OCI-LY7 (cell line): Measurements from ENCODE around the gene ANAPC15. TPM values are rescaled to one million over a fixed set of nuclear protein-coding genes. Genes with fewer than 3 reads are reported as not detected.
A peak's percentile ranks its signal among the peaks of the same experiment; 100 is the strongest.

Experiments used
- Bru-seq: library from RNA; stranded (reverse); fragments of 400-500 nt; gene quantifications from one replicate; lab custom pipeline; 2021; lab: Mats Ljungman, UMichigan
- BruChase-seq, 2 experiments: library from RNA; stranded (reverse); fragments of 400-500 nt; gene quantifications; one replicate each; lab custom pipeline; 2021; lab: Mats Ljungman, UMichigan
- BruUV-seq: library from RNA; stranded (reverse); fragments of 400-500 nt; replicated peaks from 2 replicates; lab custom pipeline; 2021; lab: Mats Ljungman, UMichigan
- CTCF ChIA-PET: fragments of 300-600 bp; sonication (Branson Sonifier 250); formaldehyde crosslinking; loops from one replicate; lab custom pipeline; 2022; ENCODE audit warnings: antibody characterized with exemption; ENCODE audit not compliant: unreplicated experiment; lab: Charles Lee
- POLR2A ChIA-PET: fragments of 300-600 bp; sonication (Branson Sonifier 250); formaldehyde crosslinking; loops from one replicate; lab custom pipeline; 2022; ENCODE audit warnings: antibody characterized with exemption; lab: Charles Lee
- DNase-seq: peaks from one replicate; pipeline ENCODE4 v3.0.0-alpha.2; 2015; ENCODE audit warnings: low spot score
- H2AFZ ChIP-seq: fragments of 200-600 bp; sonication (generic), shearing (Covaris generic); 2 replicates; pipeline ENCODE4 v1.6.1; 2014; ENCODE audit warnings: mild to moderate bottlenecking, antibody characterized with exemption, low read length, moderate library complexity
- H3K27ac ChIP-seq: fragments of 200-600 bp; sonication (generic); 2 replicates; pipeline ENCODE4 v1.5.1; 2014; ENCODE audit warnings: mixed run types, low read depth, mild to moderate bottlenecking, moderate library complexity, low read length, inconsistent platforms; ENCODE audit not compliant: poor library complexity, severe bottlenecking
- H3K36me3 ChIP-seq: fragments of 200-600 bp; sonication (generic); 2 replicates; pipeline ENCODE4 v1.6.1; 2014; ENCODE audit warnings: mild to moderate bottlenecking, antibody characterized with exemption, low read length, moderate library complexity, mixed read lengths; ENCODE audit not compliant: insufficient read depth
- H3K4me1 ChIP-seq: fragments of 200-600 bp; sonication (generic); 2 replicates; pipeline ENCODE4 v1.5.1; 2014; ENCODE audit warnings: mild to moderate bottlenecking, low read length; ENCODE audit not compliant: insufficient read depth, poor library complexity, severe bottlenecking
- H3K4me2 ChIP-seq: fragments of 200-600 bp; sonication (generic); 2 replicates; pipeline ENCODE4 v1.6.1; 2014; ENCODE audit warnings: mild to moderate bottlenecking, low read length
- H3K4me3 ChIP-seq: fragments of 200-600 bp; sonication (generic); 2 replicates; pipeline ENCODE4 v1.5.1; 2014; ENCODE audit warnings: mild to moderate bottlenecking, low read depth, low read length; ENCODE audit not compliant: poor library complexity, severe bottlenecking
- H3K79me2 ChIP-seq: fragments of 200-600 bp; sonication (generic); 2 replicates; pipeline ENCODE4 v1.6.1; 2016; ENCODE audit warnings: low read depth, mild to moderate bottlenecking, low read length, moderate library complexity, mixed read lengths; ENCODE audit not compliant: insufficient read depth
- H3K9me2 ChIP-seq: fragments of 200-600 bp; sonication (generic); 2 replicates; pipeline ENCODE4 v1.6.1; 2016; ENCODE audit warnings: mild to moderate bottlenecking, low read length, mixed read lengths; ENCODE audit not compliant: insufficient read depth
- H3K9me3 ChIP-seq: fragments of 200-600 bp; sonication (generic); 2 replicates; pipeline ENCODE4 v1.6.1; 2014; ENCODE audit warnings: mild to moderate bottlenecking, mixed run types, low read length, mixed read lengths
- H4K20me1 ChIP-seq: fragments of 200-600 bp; sonication (generic); 2 replicates; pipeline ENCODE4 v1.6.1; 2014; ENCODE audit warnings: mild to moderate bottlenecking, antibody characterized with exemption, low read length, moderate library complexity, mixed read lengths; ENCODE audit not compliant: insufficient read depth
- CTCF ChIP-seq: fragments of 200-600 bp; sonication (generic); conservative IDR thresholded peaks from 2 replicates; pipeline ENCODE4 v1.5.1; 2014; ENCODE audit warnings: mild to moderate bottlenecking, antibody characterized with exemption, low read length, moderate library complexity, mixed read lengths
- EZH2phosphoT487 ChIP-seq: fragments of 200-600 bp; sonication (generic); IDR thresholded peaks from 2 replicates; pipeline ENCODE4 v1.6.1; 2018; ENCODE audit warnings: low read depth, borderline replicate concordance, mild to moderate bottlenecking, mixed run types, antibody characterized with exemption, low read length, moderate library complexity, mixed read lengths
- intact Hi-C: fragments of 100-400 bp; cut with micrococcal nuclease; formaldehyde crosslinking; loops from one replicate; pipeline ENCODE4 v1.10.0; 2022; ENCODE audit not compliant: unreplicated experiment
- long read RNA-seq: library from polyadenylated mRNA; stranded (forward); transcript quantifications from one replicate; pipeline ENCODE4 v2.0.0, GENCODE V29; 2022
- total RNA-seq, 2 experiments: library from RNA; depleted of rRNA in 1 of 2; stranded (reverse); fragments of >200 nt in 1 of 2; shearing (Covaris generic) in 1 of 2; gene quantifications; 2 replicates each; pipeline ENCODE4 v1.2.3, GENCODE V29; 2014 to 2022

ANAPC15 gene
- total RNA-seq (2014; rRNA removed; shearing (Covaris generic)), result 48.2 and 77.7 TPM in 2 replicates
- 61.2 and 62.4 TPM in 2 replicates for total RNA-seq (2022)
- percentile 73 among the genes with signal in this experiment for Bru-seq, nascent RNA
- percentile 79 among the genes with signal in this experiment for BruChase-seq, experiment 1, labeled RNA remaining after a 6-hour chase
- percentile 66 among the genes with signal in this experiment for BruChase-seq, experiment 2, labeled RNA remaining after a 2-hour chase
- long read RNA-seq, transcript ANAPC15-201 (6 exons, 886 nt), result major isoform, 38 of 96 reads
- long read RNA-seq, transcript ANAPC15-204 (6 exons, 848 nt), result minor isoform, 7 of 96 reads
- long read RNA-seq, transcript ANAPC15-208 (6 exons, 867 nt), result minor isoform, 21 of 96 reads
- long read RNA-seq, transcript ANAPC15-217 (5 exons, 704 nt), result minor isoform, 5 of 96 reads
- long read RNA-seq, partial matches to known transcripts, result 7 of 96 reads
- long read RNA-seq, other reads (novel, unspliced or antisense), result 16 of 96 reads

- TF ChIP-seq CTCF (no peak), EZH2phosphoT487 (no peak)
- H3K9me2 ChIP-seq, result no peaks in the 10 kb centered on the region
- H3K4me1 ChIP-seq, result peaks cover 19% of the 10 kb centered on the region
- CTCF ChIA-PET, result interaction anchor here (1.2 kb wide), 1 partner anchor 87 kb away, joined by 5 read pairs; no protein-coding TSS in a partner anchor
- H3K27ac ChIP-seq, result peak within 1 kb of the TSS; percentile 78
- no TSS peak for BruUV-seq
- H3K79me2 ChIP-seq, result no peaks in the 10 kb centered on the region; the same call in 1 of the 2 replicates
- H2AFZ ChIP-seq, result peak within 1 kb of the TSS; percentile 60; the same call in 1 of the 2 replicates
- peak; percentile 99 for DNase-seq
- POLR2A ChIA-PET, result interaction anchor here (1.0 to 1.6 kb wide), 4 partner anchors 11 to 181 kb away, joined by 3 to 7 read pairs (median 5); no protein-coding TSS in a partner anchor
- peaks cover 8% of the 10 kb centered on the region; the same call in 1 of the 2 replicates for H3K36me3 ChIP-seq
- peak within 1 kb of the TSS; percentile 76 for H3K4me3 ChIP-seq
- no peaks in the 10 kb centered on the region for H3K9me3 ChIP-seq
- H4K20me1 ChIP-seq, result no peaks in the 10 kb centered on the region
- peak within 1 kb of the TSS; percentile 93 for H3K4me2 ChIP-seq
- intact Hi-C loops, result loop anchor here (1.0 kb wide), 2 partner anchors 9 to 111 kb away; partner anchors contain the start of gene LAMTOR1
Measured at GRCh38 chr11:72112143-72112977, at the start of gene ANAPC15. TSS of gene ANAPC15 (minus strand) at chr11:72112695. CDS start at chr11:72111276, 1,419 bp downstream.

GRCh38 chr11:72160319-72160718, 47.8 kb upstream of the ANAPC15 start:
- BruUV-seq, result no TSS peak
- no peak overlapping the region for H3K4me3 ChIP-seq
- no peak overlapping the region for H3K4me2 ChIP-seq
- H3K79me2 ChIP-seq, result no peaks in the 10 kb centered on the region
- TF ChIP-seq EZH2phosphoT487 (no peak), CTCF (no peak)
- H3K9me2 ChIP-seq, result no peaks in the 10 kb centered on the region
- no peak overlapping the region for H3K27ac ChIP-seq
- intact Hi-C loops, result no loop called here
- H4K20me1 ChIP-seq, result no peaks in the 10 kb centered on the region
- POLR2A ChIA-PET, result interaction anchor here (0.5 kb wide), 1 partner anchor 63 kb away, joined by 4 read pairs; no protein-coding TSS in a partner anchor
- CTCF ChIA-PET, result no interaction called here
- H3K36me3 ChIP-seq, result no peaks in the 10 kb centered on the region
- H2AFZ ChIP-seq, result no peak overlapping the region
- DNase-seq, result no peak
- H3K9me3 ChIP-seq, result no peaks in the 10 kb centered on the region
- H3K4me1 ChIP-seq, result no peaks in the 10 kb centered on the region
